ENCODE data around the gene RPS5. TPM values are rescaled to one million over a fixed set of nuclear protein-coding genes. Genes with fewer than 3 reads are reported as not detected.
"Not testable (repeated sequence)": the region's sequence is repeated elsewhere in the genome, so short reads cannot be mapped to it uniquely, and the experiment has no call there.

The RPS5 gene
- polyA plus RNA-seq, 2 of the 4 experiments (the other 2 are of a cell fraction): 2,123 to 2,475 TPM

DNA sequence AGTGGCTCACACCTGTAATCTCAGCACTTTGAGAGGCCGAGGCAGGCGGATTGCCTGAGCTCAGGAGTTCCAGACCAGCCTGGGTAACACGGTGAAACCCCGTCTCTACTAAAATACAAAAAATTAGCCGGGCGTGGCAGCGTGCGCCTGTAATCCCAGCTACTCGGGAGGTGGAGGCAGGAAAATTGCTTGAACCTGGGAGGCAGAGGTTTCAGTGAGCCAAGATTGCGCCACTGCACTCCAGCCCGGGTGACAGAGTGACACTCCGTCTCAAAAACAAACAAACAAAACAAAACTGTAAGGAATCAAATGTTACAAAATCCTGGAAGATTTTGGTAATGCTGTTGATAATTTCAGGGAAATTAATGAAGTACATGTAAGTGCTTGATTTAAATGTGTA lies 39.0 kb upstream of the RPS5 start:
- TF ChIP-seq CEBPB (IDR thresholded peaks at IDR 0.05): peak in 1 of 2 experiments; percentile 64; a peak in 2 of 4 replicates
- Histone ChIP-seq H3K4me2 (peak overlapping the region; percentile 90), H3K4me3 (peak overlapping the region; percentile 53), H3K27ac (peak overlapping the region; percentile 52 to 82), H3K9me3 (peaks cover 16% of the 10 kb centered on the region; the same call in 2 of the 3 replicates)
- ATAC-seq: peak in 1 of 2 experiments; percentile 12; a peak in 3 of 6 replicates
- DNase-seq (ENCODE audit: low read depth in 1 of 2, low spot score in 1 of 2); H3K4me1 ChIP-seq; FAIRE-seq: not testable (repeated sequence)
- POLR2A ChIA-PET: interaction anchor here (1.0 to 4.4 kb wide), 3 partner anchors 15 to 70 kb away, joined by 3 to 33 read pairs (median 3); partner anchors contain the start of genes ZNF497 and ZNF8
- WGBS (ENCODE audit: missing lambda C conversion rate): 8% methylated on average over 12 of the region's 12 CpGs
- CTCF ChIA-PET: interaction anchor here (0.6 to 2.2 kb wide), 4 partner anchors 14 to 59 kb away, joined by 3 to 14 read pairs (median 4); no protein-coding TSS in a partner anchor

DNA sequence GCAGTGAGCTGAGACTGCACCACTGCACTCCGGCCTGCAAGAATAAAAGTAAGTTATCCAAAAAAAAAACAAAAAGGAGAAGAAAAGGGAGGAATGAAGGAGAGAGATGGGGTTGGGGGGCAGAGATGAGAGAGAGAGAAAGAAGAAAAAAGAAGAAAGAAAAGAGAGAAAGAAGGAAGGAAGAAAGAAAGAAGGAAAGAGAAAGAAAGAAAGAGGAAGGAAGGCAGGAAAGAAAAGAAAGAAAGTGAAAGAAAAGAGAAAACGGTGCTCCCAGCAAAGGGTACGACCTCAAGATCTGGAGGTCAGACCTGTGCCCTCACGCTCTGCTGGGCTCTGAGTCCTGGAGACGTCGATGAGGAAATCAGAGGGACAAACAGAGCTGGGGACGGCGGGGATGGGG lies 37.5 kb upstream of the RPS5 start:
- ChIA-PET CTCF (interaction anchor here (1.4 to 1.6 kb wide), 2 partner anchors 11 to 13 kb away, joined by 5 read pairs; partner anchors contain the start of gene ZNF497), POLR2A (interaction anchor here (1.4 kb wide), 1 partner anchor 12 kb away, joined by 3 read pairs; no protein-coding TSS in a partner anchor)
- 86% methylated on average over 8 of the region's 8 CpGs for WGBS (ENCODE audit: missing lambda C conversion rate)
- Histone ChIP-seq H3K4me3 (no peak overlapping the region), H3K4me1 (0 out of 3 replicates have a peak, but pooled peaks cover 8% of the 10 kb centered on the region), H3K4me2 (no peak overlapping the region), H3K9me3 (peaks cover 13% of the 10 kb centered on the region; the same call in 1 of the 3 replicates), H3K27ac (no peak overlapping the region)
- DNase-seq (ENCODE audit: low read depth in 1 of 2, low spot score in 1 of 2) (no peak), ATAC-seq (no peak), FAIRE-seq (no peak)
- TF ChIP-seq NPAS2 (CRISPR knock-in tag; IDR thresholded peaks at IDR 0.05; ENCODE audit: borderline replicate concordance): no peak
- no peak for TF ChIP-seq USF2 (IDR thresholded peaks at IDR 0.05)
- no peak for TF ChIP-seq ESRRA (IDR thresholded peaks at IDR 0.05; ENCODE audit: borderline replicate concordance, low read length)
- TF ChIP-seq HES2 (IDR thresholded peaks at IDR 0.05): no peak
- TF ChIP-seq SMC3 (IDR thresholded peaks at IDR 0.05): no peak

- TF ChIP-seq TP53 (CRISPR knock-in tag; IDR thresholded peaks at IDR 0.05): no peak
- TF ChIP-seq HOXB13 (CRISPR knock-in tag; IDR thresholded peaks at IDR 0.05; ENCODE audit: low read depth): no peak
- TF ChIP-seq BHLHE40 (IDR thresholded peaks at IDR 0.05; ENCODE audit: low read depth, low read length): no peak
- TF ChIP-seq EHMT2 (IDR thresholded peaks at IDR 0.05; ENCODE audit: low read depth): no peak
- no peak for TF ChIP-seq ZC3H11A (IDR thresholded peaks at IDR 0.05)
- no peak for TF ChIP-seq FOXS1 (CRISPR knock-in tag; IDR thresholded peaks at IDR 0.05)
- TF ChIP-seq KDM1A (IDR thresholded peaks at IDR 0.05; ENCODE audit: low read depth): no peak
- no peak for TF ChIP-seq ZNF302 (CRISPR knock-in tag; IDR thresholded peaks at IDR 0.05)
- no peak for TF ChIP-seq JUNB (IDR thresholded peaks at IDR 0.05)
- no peak for TF ChIP-seq NFE2L2 (conservative IDR thresholded peaks at IDR 0.05; ENCODE audit: low read length)
- no peak for TF ChIP-seq MAZ (IDR thresholded peaks at IDR 0.05; ENCODE audit: borderline replicate concordance, low read depth, low read length)
- TF ChIP-seq, protein P1, sequence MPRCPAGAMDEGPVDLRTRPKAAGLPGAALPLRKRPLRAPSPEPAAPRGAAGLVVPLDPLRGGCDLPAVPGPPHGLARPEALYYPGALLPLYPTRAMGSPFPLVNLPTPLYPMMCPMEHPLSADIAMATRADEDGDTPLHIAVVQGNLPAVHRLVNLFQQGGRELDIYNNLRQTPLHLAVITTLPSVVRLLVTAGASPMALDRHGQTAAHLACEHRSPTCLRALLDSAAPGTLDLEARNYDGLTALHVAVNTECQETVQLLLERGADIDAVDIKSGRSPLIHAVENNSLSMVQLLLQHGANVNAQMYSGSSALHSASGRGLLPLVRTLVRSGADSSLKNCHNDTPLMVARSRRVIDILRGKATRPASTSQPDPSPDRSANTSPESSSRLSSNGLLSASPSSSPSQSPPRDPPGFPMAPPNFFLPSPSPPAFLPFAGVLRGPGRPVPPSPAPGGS (IDR thresholded peaks at IDR 0.05): no peak
- TF ChIP-seq ZSCAN20 (CRISPR knock-in tag; IDR thresholded peaks at IDR 0.05): no peak
- TF ChIP-seq, protein P2, sequence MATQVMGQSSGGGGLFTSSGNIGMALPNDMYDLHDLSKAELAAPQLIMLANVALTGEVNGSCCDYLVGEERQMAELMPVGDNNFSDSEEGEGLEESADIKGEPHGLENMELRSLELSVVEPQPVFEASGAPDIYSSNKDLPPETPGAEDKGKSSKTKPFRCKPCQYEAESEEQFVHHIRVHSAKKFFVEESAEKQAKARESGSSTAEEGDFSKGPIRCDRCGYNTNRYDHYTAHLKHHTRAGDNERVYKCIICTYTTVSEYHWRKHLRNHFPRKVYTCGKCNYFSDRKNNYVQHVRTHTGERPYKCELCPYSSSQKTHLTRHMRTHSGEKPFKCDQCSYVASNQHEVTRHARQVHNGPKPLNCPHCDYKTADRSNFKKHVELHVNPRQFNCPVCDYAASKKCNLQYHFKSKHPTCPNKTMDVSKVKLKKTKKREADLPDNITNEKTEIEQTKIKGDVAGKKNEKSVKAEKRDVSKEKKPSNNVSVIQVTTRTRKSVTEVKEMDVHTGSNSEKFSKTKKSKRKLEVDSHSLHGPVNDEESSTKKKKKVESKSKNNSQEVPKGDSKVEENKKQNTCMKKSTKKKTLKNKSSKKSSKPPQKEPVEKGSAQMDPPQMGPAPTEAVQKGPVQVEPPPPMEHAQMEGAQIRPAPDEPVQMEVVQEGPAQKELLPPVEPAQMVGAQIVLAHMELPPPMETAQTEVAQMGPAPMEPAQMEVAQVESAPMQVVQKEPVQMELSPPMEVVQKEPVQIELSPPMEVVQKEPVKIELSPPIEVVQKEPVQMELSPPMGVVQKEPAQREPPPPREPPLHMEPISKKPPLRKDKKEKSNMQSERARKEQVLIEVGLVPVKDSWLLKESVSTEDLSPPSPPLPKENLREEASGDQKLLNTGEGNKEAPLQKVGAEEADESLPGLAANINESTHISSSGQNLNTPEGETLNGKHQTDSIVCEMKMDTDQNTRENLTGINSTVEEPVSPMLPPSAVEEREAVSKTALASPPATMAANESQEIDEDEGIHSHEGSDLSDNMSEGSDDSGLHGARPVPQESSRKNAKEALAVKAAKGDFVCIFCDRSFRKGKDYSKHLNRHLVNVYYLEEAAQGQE (IDR thresholded peaks at IDR 0.05): no peak
- Histone ChIP-seq H3K27ac (no peak overlapping the region), H3K4me1 (0 out of 3 replicates have a peak, but pooled peaks cover 8% of the 10 kb centered on the region), H3K4me3 (no peak overlapping the region), H3K9me3 (peaks cover 13% of the 10 kb centered on the region; the same call in 1 of the 3 replicates), H3K4me2 (no peak overlapping the region)
- ATAC-seq: no peak
- FAIRE-seq: no peak
- no peak for DNase-seq (ENCODE audit: low read depth in 1 of 2, low spot score in 1 of 2)
- 90% methylated on average over 82 of the region's 84 CpGs for WGBS (ENCODE audit: missing lambda C conversion rate)
- CTCF ChIA-PET: interaction anchor here (0.6 to 1.6 kb wide), 3 partner anchors 10 to 562 kb away, joined by 4 to 5 read pairs (median 5); partner anchors contain the start of gene ZNF497
- POLR2A ChIA-PET: interaction anchor here (1.4 kb wide), 1 partner anchor 12 kb away, joined by 3 read pairs; no protein-coding TSS in a partner anchor
Measured at GRCh38 chr19:58350001-58350861, 36.8 kb upstream of the RPS5 start.

All from A549 (cell line).